ENCODE measurements around the gene VSNL1.

VSNL1 gene

GRCh38 chr2:17540093-17540812 is at the start of gene VSNL1:
TSS of gene VSNL1 (plus strand) at chr2:17540696. CDS start at chr2:17592075, 51,379 bp downstream.
- DNase-seq = peak; percentile 96

- no peak for DNase-seq
Observed at GRCh38 chr2:17495590-17495989, 44.9 kb upstream of the VSNL1 start.

GRCh38 chr2:17497718-17498117 is 42.8 kb upstream of the VSNL1 start:
- DNase-seq = no peak

- no peak for DNase-seq
Observed at GRCh38 chr2:17506736-17507616, 33.5 kb upstream of the VSNL1 start.

- no peak for DNase-seq
Observed at GRCh38 chr2:17515652-17516051, 24.8 kb upstream of the VSNL1 start.

- no peak for DNase-seq
Observed at GRCh38 chr2:17517481-17518211, 22.9 kb upstream of the VSNL1 start.

GRCh38 chr2:17518212-17519154 is 22.0 kb upstream of the VSNL1 start, which contains the start of gene RAD51AP2:
TSS of gene RAD51AP2 (minus strand) at chr2:17518440. CDS start at chr2:17518415, 25 bp downstream.
- DNase-seq = peak; percentile 92

GRCh38 chr2:17519486-17519885 is 21.0 kb upstream of the VSNL1 start:
- no peak for DNase-seq

- no peak for DNase-seq
Observed at GRCh38 chr2:17520761-17521160, 19.7 kb upstream of the VSNL1 start.

GRCh38 chr2:17521621-17522020 is 18.9 kb upstream of the VSNL1 start:
- no peak for DNase-seq

GRCh38 chr2:17522303-17522702 is 18.2 kb upstream of the VSNL1 start:
- DNase-seq = no peak

- no peak for DNase-seq
Observed at GRCh38 chr2:17529771-17530170, 10.7 kb upstream of the VSNL1 start.

GRCh38 chr2:17533546-17533945 is 7.0 kb upstream of the VSNL1 start:
- DNase-seq = no peak

GRCh38 chr2:17536416-17536815 is 4.1 kb upstream of the VSNL1 start:
- DNase-seq = no peak

GRCh38 chr2:17538022-17538843 is 2.3 kb upstream of the VSNL1 start:
- DNase-seq = no peak

GRCh38 chr2:17538844-17539554 is 1.5 kb upstream of the VSNL1 start:
- peak; percentile 88 for DNase-seq

GRCh38 chr2:17539611-17540092 is 844 bp upstream of the VSNL1 start:
- peak; percentile 64 for DNase-seq

- no peak for DNase-seq
Observed at GRCh38 chr2:17540813-17541530, 476 bp downstream of the VSNL1 start.

- no peak for DNase-seq
Observed at GRCh38 chr2:17541531-17541950, 1.0 kb downstream of the VSNL1 start.

- no peak for DNase-seq
Observed at GRCh38 chr2:17542471-17542870, 2.0 kb downstream of the VSNL1 start.

All from right hindlimb (tissue), 1 donor.